HG03442 (cell line): Measurements from ENCODE around the gene MLXIP.
"Not testable (repeated sequence)": the region's sequence is repeated elsewhere in the genome, so short reads cannot be mapped to it uniquely, and the experiment has no call there.

ENCODE experiments used
- ATAC-seq: cut with Tn5 transposase; IDR thresholded peaks from one replicate; pipeline ENCODE4 v1.9.1; 2021; ENCODE audit warnings: mild to moderate bottlenecking, moderate library complexity; ENCODE audit not compliant: unreplicated experiment

Gene MLXIP

DNA sequence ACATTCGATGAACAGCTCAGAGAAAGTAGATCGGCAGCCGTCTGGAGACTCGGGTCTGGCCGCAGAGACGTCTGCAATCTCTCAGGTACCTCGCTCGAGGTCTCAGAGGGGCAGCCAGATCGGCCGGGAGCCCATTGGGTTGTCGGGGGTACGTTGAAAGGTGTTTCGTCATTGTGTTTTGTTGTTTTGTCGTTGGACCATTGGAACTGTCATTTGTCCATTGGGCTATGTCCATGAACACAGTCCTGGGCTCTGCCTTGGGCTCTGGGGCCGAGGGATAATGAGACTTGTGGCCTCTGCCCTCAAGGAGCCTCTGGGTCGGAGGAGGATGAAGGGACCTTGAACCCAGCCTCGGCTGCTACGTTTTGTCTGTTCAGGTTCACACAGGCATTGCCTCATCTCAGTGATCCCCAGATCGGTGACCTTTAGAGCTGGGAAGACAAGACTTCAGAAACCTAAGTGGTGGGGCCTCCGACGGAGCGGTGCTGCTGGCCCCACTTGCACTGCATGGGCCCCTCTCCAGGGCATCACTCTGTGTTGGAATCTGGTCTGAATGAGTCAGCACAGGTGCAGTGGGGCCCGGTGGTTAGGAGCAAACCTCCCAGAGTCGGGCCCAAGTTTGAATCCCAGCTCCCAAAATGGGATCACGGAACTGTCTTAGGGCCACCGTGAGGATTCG, 23.6 kb upstream of the MLXIP start:
- ATAC-seq: no peak

- not testable (repeated sequence) for ATAC-seq
Measured at GRCh38 chr12:122056406-122056805, 22.1 kb upstream of the MLXIP start.

DNA sequence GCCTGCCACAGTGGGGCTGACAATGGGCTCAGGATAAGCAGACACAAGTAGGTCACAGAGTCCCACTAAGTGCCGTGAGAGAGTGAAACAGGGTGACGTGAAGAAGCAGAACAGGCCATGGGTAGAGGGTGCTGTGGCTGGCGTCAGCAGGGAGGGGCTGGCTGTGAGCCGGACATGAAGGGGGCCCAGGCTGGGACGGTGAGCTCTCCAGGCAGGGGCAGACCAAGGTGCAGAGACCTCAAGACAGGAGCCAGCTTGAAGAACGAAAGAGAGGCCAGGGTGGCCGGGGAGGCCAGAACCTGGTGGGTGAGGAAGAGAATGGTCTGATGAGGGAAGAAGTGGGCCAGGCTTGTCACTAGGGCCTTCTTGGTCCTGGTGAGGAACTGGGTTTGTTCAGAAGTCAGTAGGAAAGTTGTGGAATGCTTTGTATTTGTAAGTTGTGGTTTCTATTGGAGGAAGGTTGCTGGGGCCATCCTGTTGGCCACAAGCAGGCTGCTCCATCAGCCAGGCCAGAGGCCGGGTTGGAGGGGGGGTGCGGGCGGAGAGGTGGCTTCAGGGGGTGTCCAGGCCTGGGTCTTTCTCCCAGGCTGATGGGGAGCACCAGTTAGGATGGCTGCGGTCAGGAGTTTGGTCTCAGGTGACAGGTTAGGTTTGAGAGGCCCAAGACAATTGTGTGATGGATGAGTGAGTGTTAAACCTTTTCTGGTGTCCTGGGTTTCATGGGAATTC, 21.4 kb upstream of the MLXIP start:
- no peak for ATAC-seq

DNA sequence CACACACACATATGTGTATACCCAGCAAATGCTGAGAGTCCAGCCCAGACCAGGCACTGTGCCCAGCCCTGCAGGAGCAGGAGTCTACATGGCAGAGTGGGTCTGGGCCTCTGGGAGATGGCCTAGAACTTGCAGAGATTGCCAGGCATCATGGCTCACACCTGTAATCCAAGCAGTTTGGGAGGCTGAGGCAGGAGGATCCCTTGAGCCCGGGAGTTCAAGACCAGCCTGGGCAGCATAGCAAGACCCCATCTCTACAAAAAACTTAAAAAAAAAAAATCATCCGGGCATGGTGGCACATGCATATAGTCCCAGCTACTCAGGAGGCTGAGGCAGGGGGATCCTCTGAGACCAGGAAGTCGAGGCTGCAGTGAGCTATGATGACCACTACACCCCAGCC, 20.8 kb upstream of the MLXIP start:
- no peak for ATAC-seq

GRCh38 chr12:122058549-122059149, 19.9 kb upstream of the MLXIP start:
- ATAC-seq: no peak

GRCh38 chr12:122059203-122059960, 19.2 kb upstream of the MLXIP start:
- no peak for ATAC-seq

GRCh38 chr12:122060081-122060501, 18.5 kb upstream of the MLXIP start:
- ATAC-seq: no peak

DNA sequence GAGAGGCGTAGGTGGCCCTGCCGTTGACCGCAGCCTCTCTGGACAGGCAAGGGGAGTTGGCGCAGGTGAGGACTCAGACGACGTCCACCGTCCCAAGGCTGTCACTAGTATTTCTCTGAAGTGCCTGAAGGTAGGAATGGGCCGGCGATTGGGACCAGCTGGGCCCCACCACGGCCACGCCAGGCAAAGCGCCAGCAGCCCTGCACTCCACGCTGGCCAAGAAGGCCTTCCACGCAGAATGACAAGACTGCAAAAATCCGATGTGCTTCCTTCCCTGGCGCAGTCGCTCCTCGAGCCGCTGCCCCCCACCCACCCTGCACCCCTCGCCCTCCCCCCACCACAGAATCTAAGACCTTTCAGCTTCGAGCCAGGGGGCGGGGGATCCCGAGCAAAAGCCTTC, 17.3 kb upstream of the MLXIP start:
- no peak for ATAC-seq

DNA sequence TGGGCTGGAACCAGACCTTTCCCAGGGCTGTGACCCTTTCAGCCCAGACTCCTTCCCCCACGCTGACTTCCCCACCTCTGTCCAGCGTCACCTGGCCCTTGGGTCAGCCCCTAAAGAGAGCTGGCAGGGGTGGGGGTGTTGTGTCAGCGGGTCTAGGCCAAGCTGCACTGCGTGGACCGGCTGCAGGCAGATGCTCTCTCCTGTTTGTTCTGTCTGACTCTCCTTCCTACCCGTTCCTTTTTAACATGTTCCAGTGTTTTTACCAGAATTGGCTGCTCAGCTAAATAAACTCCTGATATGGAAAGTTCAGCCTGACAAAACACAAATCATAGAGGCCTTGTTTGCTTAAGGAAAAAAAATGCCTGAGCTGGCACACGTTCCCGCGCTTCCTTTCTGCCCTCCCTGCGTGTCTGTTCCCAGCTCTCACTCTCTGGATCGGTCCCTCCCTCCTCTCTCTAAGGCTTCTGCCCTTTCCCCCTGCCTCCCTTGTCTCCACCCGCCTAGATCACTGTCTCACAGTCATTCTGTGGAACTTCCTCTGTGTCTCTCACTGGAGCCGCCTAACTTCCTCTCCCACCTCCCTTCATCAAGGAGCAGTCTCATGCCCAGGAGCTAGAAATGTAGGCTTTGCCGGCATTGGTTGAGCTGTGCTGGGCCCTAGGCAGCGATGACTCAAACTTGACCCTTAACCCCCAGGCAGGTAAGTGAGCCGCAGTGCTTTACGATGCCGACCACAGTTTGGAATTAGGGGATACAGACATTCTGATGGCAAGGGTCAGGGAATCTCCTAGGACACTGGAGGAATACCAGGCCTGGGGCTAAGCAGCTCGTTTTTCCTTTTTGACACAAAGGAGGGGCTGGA, 15.5 kb upstream of the MLXIP start:
- ATAC-seq: no peak

GRCh38 chr12:122063694-122064024, 14.9 kb upstream of the MLXIP start:
- no peak for ATAC-seq

DNA sequence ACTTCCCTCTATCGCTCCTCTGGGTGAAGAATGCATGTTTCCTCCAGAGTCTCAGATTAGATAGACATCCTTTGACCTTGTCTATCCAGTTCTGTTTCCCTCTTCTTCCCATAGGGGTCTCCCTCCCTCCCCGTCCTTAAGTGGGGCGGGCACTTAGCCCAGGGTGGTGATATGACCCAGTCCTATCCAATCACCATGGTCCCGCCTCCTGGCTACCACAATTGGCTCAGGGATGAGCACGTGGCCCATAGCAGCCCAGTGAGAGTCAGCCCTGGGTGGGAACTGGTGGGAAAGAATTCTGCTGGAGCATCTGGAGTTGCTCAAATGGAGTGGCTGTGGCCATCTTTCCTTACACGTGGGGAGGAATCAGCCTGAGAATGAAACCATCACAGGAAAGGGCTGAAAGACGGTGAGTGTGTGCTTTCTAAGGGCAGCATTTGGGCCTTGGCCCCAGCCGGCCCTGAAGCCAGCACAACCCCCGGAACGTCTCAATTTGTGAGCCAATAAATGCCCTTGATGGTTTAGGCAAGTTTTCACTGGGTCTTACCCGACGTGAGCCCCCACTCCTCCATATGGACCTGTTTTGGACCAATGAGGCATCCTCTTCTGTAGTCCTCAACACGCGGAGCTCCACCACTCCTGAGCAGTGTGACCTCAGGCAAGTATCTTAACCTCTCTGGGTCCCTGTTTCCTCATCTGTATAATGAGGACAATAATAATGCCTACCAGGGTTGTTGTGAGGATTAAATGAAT, 14.4 kb upstream of the MLXIP start:
- ATAC-seq: no peak

GRCh38 chr12:122064780-122065588, 13.6 kb upstream of the MLXIP start:
- ATAC-seq: no peak

DNA sequence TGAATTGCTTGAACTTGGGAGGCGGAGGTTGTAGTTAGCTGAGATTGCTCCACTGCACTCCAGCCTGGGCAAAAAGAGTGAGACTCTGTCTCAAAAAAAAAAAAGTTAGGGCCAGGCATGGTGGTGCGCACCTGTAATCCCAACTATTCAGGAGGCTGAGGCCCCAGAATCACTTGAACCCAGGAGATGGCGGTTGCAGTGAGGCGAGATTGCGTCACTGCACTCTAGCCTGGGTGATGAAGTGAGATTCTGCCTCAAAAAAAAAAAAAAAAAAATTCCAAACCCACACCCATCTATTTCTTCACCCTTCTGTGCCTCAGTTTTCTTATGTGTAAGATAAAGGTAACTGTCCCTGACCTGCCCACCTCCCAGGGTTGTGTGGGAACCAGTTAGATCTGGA, 11.0 kb upstream of the MLXIP start:
- no peak for ATAC-seq

DNA sequence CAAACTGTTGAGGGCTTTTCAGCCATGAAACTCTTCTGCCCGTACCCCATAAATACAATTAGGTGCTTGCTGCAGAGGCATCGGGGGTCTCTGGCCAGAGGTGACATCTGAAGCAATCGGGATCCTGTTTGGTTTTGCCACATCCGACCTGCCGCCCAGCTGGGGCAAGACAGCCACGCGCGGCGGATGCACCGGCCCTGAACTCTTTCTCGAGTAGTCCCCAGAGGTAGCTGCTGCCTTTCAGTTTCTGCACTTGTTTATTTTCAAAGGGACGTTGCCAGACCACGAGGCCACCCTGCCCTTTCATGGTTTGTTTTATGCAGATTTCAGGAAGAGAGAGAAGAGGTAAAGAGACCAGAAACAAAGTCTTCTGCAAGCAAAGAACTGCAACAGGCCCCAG, 10.6 kb upstream of the MLXIP start:
- peak; percentile 79 for ATAC-seq

- ATAC-seq: no peak
Measured at GRCh38 chr12:122072031-122072970, 6.3 kb upstream of the MLXIP start.

GRCh38 chr12:122073815-122074214, 4.7 kb upstream of the MLXIP start:
- no peak for ATAC-seq

DNA sequence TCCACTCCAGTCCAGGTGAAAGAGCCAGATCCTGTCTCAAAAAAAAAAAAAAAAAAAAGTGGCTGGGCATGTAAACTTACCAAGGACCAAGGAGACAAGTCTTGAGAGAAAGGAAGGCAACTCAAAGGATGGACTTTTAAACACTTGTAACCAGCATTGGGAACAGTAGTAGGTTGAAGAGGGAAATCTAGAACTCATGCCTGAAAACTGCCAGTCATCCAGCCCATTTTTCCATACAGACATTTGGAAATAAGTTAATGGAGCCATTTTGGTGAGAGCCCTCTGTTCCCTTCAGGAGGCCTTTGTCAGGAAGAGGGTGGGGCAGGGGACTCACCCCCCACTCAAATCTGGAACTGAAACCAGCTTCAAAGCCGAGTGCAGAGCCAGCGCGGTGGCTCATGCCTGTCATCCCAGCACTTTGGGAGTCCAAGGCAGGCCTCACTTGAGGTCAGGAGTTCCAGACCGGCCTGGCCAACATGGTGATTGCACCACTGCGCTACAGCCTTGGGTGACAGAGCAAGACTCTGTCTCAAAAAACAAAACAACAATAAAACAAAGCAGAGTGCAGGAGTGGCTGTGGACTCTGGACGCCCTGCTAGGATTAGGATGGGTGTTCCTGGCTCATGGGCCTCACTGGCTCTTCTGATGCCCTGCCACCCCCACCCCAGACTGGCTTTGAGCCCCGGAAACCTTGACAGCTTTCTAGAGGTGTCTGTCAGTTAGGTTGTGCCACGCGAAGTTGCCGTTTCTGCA, 1.6 kb upstream of the MLXIP start:
- no peak for ATAC-seq
